Measurements from ENCODE around the gene ACOT7. TPM values are rescaled to one million over a fixed set of nuclear protein-coding genes. Genes with fewer than 3 reads are reported as not detected.

The ACOT7 gene
- total and polyA plus RNA-seq, 2 experiments from 2014 or later, result 20.3 to 39.9 TPM

Small RNAs within 50 kb of the gene (microRNA-seq; reads per million reads assigned to microRNA genes)
- not detected for gene MIR4252

Small RNAs within 50 kb of the gene (small RNA-seq; reads per million reads assigned to genes)
- not detected for gene MIR4252

Other genes starting within 250 kb of the ACOT7 start
- 0.08 and 0.13 TPM in 2 replicates for gene CHD5, start 213.4 kb downstream of the ACOT7 start, total RNA-seq
- 0.18 TPM in 1 of 2 replicates, not detected in the other for gene CHD5, start 213.4 kb downstream of the ACOT7 start, polyA plus RNA-seq
- 168 and 188 TPM in 2 replicates for gene RPL22, start 194.2 kb downstream of the ACOT7 start, total RNA-seq
- gene RPL22, start 194.2 kb downstream of the ACOT7 start, polyA plus RNA-seq, result 103 and 115 TPM in 2 replicates
- 14.7 and 29.3 TPM in 2 replicates for gene RNF207, start 187.6 kb downstream of the ACOT7 start, total RNA-seq
- gene RNF207, start 187.6 kb downstream of the ACOT7 start, polyA plus RNA-seq, result 28.3 and 30.9 TPM in 2 replicates
- 60.1 and 62.4 TPM in 2 replicates for gene ICMT, start 157.8 kb downstream of the ACOT7 start, total RNA-seq
- 32.2 and 40.3 TPM in 2 replicates for gene ICMT, start 157.8 kb downstream of the ACOT7 start, polyA plus RNA-seq
- not detected in 2 replicates for gene HES3, start 149.6 kb downstream of the ACOT7 start, total RNA-seq
- gene HES3, start 149.6 kb downstream of the ACOT7 start, polyA plus RNA-seq, result not detected in 2 replicates
- 6.9 and 9.1 TPM in 2 replicates for gene GPR153, start 132.7 kb downstream of the ACOT7 start, total RNA-seq
- 7.1 and 13.5 TPM in 2 replicates for gene GPR153, start 132.7 kb downstream of the ACOT7 start, polyA plus RNA-seq
- gene HES2, start 26.2 kb upstream of the ACOT7 start, total RNA-seq, result 0.27 and 0.44 TPM in 2 replicates
- 0.36 and 1.2 TPM in 2 replicates for gene HES2, start 26.2 kb upstream of the ACOT7 start, polyA plus RNA-seq
- 21.4 and 31.1 TPM in 2 replicates for gene ESPN, start 31.0 kb upstream of the ACOT7 start, total RNA-seq
- 48.4 and 65.7 TPM in 2 replicates for gene ESPN, start 31.0 kb upstream of the ACOT7 start, polyA plus RNA-seq
- 4.8 and 14.0 TPM in 2 replicates for gene TNFRSF25, start 72.4 kb upstream of the ACOT7 start, total RNA-seq
- gene TNFRSF25, start 72.4 kb upstream of the ACOT7 start, polyA plus RNA-seq, result 7.1 and 16.9 TPM in 2 replicates
- gene PLEKHG5, start 97.9 kb upstream of the ACOT7 start, total RNA-seq, result 11.6 and 13.3 TPM in 2 replicates
- 9.3 and 11.5 TPM in 2 replicates for gene PLEKHG5, start 97.9 kb upstream of the ACOT7 start, polyA plus RNA-seq
- gene NOL9, start 160.7 kb upstream of the ACOT7 start, total RNA-seq, result 21.6 and 25.1 TPM in 2 replicates
- 7.8 and 13.7 TPM in 2 replicates for gene NOL9, start 160.7 kb upstream of the ACOT7 start, polyA plus RNA-seq
- gene TAS1R1, start 161.5 kb upstream of the ACOT7 start, total RNA-seq, result not detected in 2 replicates
- not detected in 2 replicates for gene TAS1R1, start 161.5 kb upstream of the ACOT7 start, polyA plus RNA-seq
- 22.9 and 24.3 TPM in 2 replicates for gene ZBTB48, start 186.2 kb upstream of the ACOT7 start, total RNA-seq
- 24.8 and 25.3 TPM in 2 replicates for gene ZBTB48, start 186.2 kb upstream of the ACOT7 start, polyA plus RNA-seq
- gene KLHL21, start 209.1 kb upstream of the ACOT7 start, total RNA-seq, result 17.7 and 20.6 TPM in 2 replicates
- 16.7 and 20.0 TPM in 2 replicates for gene KLHL21, start 209.1 kb upstream of the ACOT7 start, polyA plus RNA-seq
- 10.0 and 11.4 TPM in 2 replicates for gene PHF13, start 220.0 kb upstream of the ACOT7 start, total RNA-seq
- 9.6 and 12.5 TPM in 2 replicates for gene PHF13, start 220.0 kb upstream of the ACOT7 start, polyA plus RNA-seq
- gene THAP3, start 231.1 kb upstream of the ACOT7 start, total RNA-seq, result 13.0 and 13.2 TPM in 2 replicates
- 18.9 and 26.5 TPM in 2 replicates for gene THAP3, start 231.1 kb upstream of the ACOT7 start, polyA plus RNA-seq